Measurements from ENCODE around the gene MLYCD.

Gene MLYCD

GRCh38 chr16:83958137-83958845 is 59.4 kb downstream of the MLYCD start:
- DNase-seq: no peak

- DNase-seq: no peak
Measured at GRCh38 chr16:83958846-83959565, 60.1 kb downstream of the MLYCD start.

GRCh38 chr16:83959656-83960434 is 60.9 kb downstream of the MLYCD start:
- DNase-seq: no peak

- DNase-seq: no peak
Measured at GRCh38 chr16:83960521-83961249, 61.8 kb downstream of the MLYCD start.

DNA sequence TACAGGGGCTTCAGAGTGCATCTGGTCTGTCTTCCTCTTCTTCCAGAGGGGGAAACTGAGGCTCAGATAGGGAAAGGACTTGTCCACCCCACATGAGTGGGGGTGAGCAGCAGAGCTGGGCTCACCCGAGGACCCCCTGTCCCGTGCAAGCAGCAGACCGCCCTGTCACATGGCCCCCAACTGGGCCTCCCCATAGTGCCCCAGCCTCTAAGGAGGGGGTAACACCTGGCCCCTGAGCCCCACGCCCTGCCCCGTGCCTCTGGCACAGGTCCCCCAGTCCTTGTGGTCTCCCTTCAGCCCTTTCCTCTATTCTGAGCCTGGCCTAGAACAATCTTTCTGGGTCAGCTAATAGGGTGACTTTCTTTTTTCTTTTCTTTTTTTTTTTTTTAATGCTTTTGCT is 62.7 kb downstream of the MLYCD start:
- no peak for DNase-seq

DNA sequence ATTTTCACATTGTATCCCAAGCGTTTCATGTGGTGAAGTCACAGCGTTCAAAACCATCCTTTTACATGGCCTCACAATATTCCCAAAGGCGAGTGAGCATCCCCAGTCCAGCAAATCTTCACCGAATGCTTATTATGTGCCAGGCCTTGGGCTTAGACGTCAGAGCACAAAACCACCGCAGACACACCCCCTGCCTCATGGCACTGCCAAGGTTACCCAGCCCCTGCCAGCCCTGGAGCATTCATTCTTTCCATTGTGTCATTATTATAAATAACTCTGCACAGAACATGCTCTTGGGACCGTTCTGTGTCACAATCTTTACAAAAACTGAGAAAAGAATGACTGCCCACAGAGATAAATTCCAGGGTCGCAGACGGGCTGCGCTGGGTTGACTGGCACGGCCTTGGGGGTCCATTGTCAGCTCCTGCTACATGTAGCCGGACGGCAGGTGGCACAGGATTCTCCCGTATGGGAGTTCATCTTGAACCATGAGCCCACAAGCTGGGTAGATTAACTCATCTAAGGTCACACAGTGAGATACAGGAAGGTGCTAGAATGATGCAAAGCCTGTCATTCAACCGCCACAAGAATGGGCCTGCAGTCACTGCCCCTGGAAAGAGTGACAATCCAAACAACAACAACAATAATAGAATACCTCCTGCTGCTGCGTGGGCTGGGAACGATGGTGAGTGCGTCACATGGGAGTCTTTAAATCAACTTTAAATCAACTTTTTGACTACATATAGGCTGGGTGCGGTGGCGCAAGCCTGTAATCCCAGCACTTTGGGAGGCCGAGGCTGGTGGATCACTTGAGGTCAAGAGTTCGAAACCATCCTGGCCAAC is 64.6 kb downstream of the MLYCD start:
- no peak for DNase-seq

DNA sequence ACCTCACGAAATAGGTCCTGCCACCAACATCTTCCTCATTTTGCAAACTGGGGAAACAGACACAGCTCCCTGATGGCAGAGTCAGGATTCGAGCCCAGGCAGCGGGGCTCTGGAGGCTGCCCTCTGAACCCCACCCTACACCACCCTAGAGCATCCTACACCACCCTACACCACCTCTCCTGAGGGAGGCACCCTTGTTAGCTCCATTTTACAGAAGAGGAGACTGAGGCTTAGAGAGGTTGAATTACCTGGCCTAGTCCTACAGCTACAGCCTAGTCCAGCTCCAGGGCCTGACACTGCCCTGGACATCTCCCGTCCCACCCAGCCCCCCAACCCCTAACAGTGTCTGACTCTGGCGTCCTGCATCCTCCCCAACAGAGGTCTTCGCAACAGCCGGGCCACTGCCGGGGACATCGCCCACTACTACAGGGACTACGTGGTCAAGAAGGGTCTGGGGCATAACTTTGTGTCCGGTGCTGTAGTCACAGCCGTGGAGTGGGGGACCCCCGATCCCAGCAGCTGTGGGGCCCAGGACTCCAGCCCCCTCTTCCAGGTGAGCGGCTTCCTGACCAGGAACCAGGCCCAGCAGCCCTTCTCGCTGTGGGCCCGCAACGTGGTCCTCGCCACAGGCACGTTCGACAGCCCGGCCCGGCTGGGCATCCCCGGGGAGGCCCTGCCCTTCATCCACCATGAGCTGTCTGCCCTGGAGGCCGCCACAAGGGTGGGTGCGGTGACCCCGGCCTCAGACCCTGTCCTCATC is 65.9 kb downstream of the MLYCD start:
- no peak for DNase-seq

- DNase-seq: no peak
Measured at GRCh38 chr16:83965444-83966152, 66.7 kb downstream of the MLYCD start.

GRCh38 chr16:83966153-83966696 is 67.3 kb downstream of the MLYCD start:
- DNase-seq: no peak

DNA sequence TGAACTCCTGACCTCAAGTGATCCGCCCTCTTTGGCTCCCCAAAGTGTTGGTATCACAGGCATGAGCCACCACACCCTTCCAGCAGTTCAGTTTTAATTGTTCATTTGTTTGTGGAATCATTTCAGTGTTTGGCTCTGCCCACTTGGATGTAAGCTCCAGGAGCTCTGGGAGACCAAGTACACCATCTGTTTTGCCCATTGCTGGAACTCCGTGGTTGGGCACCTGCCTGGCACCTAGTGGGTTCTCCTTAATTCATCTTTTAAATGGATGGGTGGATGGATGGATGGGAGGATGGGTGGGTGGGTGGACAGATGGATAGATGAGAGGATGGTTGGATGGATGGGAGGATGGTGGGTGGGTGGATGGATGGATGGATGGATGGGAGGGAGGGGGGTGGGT is 68.2 kb downstream of the MLYCD start:
- DNase-seq: no peak

DNA sequence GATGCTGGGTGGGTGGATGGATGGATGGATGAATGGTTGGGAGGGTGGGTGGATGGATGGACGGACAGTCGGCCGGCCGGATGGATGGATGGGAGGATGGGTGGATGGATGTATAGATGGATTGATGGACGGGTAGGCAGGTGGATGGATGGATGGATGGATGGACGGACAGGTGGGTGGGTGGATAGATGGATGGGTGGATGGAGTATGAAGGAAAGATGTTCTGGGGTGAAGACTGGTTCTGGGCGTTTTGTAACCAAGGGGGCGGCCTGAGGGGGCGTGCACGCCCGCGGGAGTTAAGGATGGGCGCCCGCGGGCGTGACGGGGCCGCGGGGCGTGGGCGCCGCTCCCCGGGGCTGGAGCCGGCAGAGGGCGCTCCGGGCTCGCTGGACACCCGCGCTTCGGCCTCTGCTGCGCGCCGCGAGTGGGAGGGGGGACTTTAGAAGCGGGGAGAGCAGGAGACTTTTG is 69.0 kb downstream of the MLYCD start, which contains the start of gene NECAB2:
Gene NECAB2 (plus strand): TSS at position 407 of the 468 bp plus-strand sequence. CDS start 405 bp downstream, outside the sequence.
- DNase-seq: no peak

DNA sequence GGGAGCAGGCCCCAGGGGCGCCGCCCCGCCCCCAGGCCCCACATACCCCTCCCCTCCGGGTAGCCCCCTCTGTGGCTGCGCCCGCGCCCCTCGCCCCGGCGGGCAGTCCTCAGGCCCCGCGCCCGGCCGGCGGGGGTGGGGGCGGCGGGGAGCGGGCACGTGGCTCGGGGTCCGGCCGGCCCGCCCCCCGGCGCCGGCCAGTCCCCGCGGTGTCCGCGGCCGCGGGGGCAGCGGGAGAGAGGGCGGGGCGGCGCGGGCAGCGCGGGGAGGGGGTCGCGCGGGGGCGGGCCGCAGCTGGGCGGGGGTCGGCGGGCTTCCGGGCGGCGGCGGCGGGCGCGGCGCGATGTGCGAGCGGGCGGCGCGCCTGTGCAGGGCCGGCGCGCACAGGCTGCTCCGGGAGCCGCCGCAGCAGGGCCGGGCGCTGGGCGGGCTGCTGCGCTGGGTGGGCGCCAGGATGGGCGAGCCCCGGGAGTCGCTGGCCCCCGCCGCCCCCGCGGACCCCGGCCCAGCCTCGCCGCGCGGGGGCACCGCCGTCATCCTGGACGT is 69.5 kb downstream of the MLYCD start:
- DNase-seq: no peak

- DNase-seq: no peak
Measured at GRCh38 chr16:83968891-83969649, 70.2 kb downstream of the MLYCD start.

DNA sequence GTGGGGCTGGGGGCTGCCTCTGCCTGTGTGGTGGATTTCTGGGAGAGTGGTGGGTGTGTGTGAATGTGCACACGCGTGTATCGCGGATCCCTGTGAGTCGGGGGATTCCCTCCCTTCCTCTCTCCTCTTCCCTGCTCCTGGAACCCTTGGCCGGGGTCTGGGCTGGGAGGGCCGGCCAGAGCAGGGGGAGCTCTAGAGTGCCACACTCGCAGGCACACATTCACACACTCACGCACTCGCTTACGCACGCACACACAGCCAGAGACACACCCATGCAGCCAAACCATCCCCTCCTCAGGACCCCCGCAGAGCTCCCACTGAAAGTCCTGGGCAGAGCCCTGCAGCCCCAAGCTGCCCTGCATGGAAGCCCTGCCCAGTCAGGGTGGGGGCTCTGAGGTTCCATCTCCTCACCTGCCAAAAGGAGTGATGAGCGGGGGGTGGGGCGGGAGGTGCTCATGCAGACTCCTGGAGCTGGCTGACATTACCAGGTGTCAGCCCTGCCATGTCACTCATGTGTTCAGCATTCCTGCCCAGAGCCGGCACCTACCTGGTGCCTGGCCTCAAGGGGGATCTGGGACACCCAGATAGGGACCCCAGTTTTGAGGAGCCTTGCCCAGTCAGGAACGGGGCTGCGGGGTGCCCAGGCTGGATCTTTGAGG is 71.0 kb downstream of the MLYCD start:
- no peak for DNase-seq

DNA sequence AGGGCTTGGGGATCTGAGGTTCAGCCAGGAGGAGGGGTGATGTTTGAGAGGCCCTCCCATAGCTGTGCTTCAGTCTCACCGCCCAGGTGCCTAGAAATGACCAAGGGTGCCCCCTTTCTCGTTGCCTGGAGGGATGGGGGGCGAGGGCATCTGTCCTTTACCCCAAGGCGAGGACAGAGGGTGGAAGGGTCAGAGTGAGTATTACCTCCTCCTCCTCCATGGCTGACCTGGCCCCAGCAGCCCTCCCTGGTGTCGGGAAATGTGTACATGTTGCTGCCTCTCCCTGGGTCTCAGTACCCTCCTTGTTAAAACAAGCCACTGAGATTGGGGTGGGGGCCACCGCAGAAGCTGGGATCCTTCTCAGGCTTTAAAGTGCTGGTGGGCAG is 71.5 kb downstream of the MLYCD start:
- DNase-seq: no peak

GRCh38 chr16:83971165-83972130 is 72.5 kb downstream of the MLYCD start:
- DNase-seq: no peak

Measured in SHP77 (cell line).